Measurements from ENCODE around the gene CRACDL.

GRCh38 chr2:98872526-98872925 lies 63.5 kb downstream of the CRACDL start:
- TF ChIP-seq CTCF (IDR thresholded peaks at IDR 0.05; ENCODE audit: low read depth, low read length, poor library complexity, severe bottlenecking): no peak
- no peak for TF ChIP-seq EZH2phosphoT487 (IDR thresholded peaks at IDR 0.05; ENCODE audit: borderline replicate concordance, low read length)

Measured in DOHH2 (cell line).